ENCODE measurements around the gene EGLN2. TPM values are rescaled to one million over a fixed set of nuclear protein-coding genes. Genes with fewer than 3 reads are reported as not detected.

The EGLN2 gene
- total RNA-seq, 1 donor: 70.8 TPM

Other genes starting within 250 kb of the EGLN2 start
- gene SHKBP1, start 222.3 kb upstream of the EGLN2 start, total RNA-seq: 17.7 and 20.9 TPM in 2 replicates
- gene LTBP4, start 197.8 kb upstream of the EGLN2 start, total RNA-seq: 18.4 and 21.2 TPM in 2 replicates
- gene NUMBL, start 108.5 kb upstream of the EGLN2 start, total RNA-seq: 13.8 and 34.1 TPM in 2 replicates
- 25.8 and 32.0 TPM in 2 replicates for gene COQ8B, start 82.3 kb upstream of the EGLN2 start, total RNA-seq
- gene ITPKC, start 82.1 kb upstream of the EGLN2 start, total RNA-seq: 14.5 and 16.8 TPM in 2 replicates
- gene ACTMAP, start 48.7 kb upstream of the EGLN2 start, total RNA-seq: 0.64 and 0.86 TPM in 2 replicates
- 34.1 and 36.1 TPM in 2 replicates for gene SNRPA, start 48.0 kb upstream of the EGLN2 start, total RNA-seq
- not detected in 2 replicates for gene MIA, start 23.7 kb upstream of the EGLN2 start, total RNA-seq
- gene RAB4B, start 20.9 kb upstream of the EGLN2 start, total RNA-seq: 12.6 and 13.4 TPM in 2 replicates
- gene CYP2A6, start 51.3 kb downstream of the EGLN2 start, total RNA-seq: not detected in 2 replicates
- gene CYP2A7, start 83.0 kb downstream of the EGLN2 start, total RNA-seq: not detected in 2 replicates
- not detected in 2 replicates for gene CYP2B6, start 192.1 kb downstream of the EGLN2 start, total RNA-seq

Measured in fibroblast of villous mesenchyme (primary cell).